ENCODE data around the gene CEACAM19.

DNA sequence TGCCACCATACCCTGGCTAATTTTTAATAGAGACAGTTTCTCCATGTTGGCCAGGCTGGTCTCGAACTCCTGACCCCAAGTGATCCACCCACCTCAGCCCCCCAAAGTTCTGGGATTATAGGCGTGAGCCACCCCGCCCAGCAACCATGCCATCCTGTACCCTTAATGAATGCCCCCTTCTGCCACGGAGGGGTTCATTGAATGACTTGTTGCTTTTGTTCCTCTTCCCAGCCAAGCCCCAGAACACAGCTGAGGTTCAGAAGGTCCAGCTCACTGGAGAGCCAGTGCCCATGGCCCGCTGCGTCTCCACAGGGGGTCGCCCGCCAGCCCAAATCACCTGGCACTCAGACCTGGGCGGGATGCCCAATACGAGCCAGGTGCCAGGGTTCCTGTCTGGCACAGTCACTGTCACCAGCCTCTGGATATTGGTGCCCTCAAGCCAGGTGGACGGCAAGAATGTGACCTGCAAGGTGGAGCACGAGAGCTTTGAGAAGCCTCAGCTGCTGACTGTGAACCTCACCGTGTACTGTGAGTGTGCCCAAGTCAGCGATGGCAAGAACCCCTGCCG lies 21.6 kb upstream of the CEACAM19 start:
- TF ChIP-seq, protein P1, sequence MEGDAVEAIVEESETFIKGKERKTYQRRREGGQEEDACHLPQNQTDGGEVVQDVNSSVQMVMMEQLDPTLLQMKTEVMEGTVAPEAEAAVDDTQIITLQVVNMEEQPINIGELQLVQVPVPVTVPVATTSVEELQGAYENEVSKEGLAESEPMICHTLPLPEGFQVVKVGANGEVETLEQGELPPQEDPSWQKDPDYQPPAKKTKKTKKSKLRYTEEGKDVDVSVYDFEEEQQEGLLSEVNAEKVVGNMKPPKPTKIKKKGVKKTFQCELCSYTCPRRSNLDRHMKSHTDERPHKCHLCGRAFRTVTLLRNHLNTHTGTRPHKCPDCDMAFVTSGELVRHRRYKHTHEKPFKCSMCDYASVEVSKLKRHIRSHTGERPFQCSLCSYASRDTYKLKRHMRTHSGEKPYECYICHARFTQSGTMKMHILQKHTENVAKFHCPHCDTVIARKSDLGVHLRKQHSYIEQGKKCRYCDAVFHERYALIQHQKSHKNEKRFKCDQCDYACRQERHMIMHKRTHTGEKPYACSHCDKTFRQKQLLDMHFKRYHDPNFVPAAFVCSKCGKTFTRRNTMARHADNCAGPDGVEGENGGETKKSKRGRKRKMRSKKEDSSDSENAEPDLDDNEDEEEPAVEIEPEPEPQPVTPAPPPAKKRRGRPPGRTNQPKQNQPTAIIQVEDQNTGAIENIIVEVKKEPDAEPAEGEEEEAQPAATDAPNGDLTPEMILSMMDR (conservative IDR thresholded peaks at IDR 0.05; ENCODE audit: low read length) = no peak
- TF ChIP-seq EZH2phosphoT487 (IDR thresholded peaks at IDR 0.05; ENCODE audit: borderline replicate concordance) = no peak

Measured in Loucy (cell line).